ENCODE measurements around the gene ENAM.

DNA sequence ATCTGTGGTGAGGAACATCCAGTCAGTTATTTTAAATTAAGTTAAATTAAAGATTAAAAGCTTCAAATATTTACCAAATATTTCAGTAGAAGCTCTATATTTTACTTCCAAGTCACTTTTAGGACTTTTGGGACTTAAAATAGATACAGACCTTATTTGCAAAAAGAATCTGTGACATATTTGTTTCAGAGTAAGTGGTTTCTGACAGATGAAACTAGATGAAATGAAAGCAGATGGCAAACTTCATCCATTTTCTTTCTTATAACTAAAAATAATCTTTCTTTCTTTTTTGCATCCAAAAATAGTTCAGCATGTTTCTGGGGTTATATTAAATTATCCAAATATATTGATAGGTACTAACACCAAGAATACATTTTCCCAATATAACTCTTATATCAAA, 53.2 kb downstream of the ENAM start:
- no peak for TF ChIP-seq ZNF274 (IDR thresholded peaks at IDR 0.05; ENCODE audit: low read depth, low read length)
- TF ChIP-seq, protein P1, sequence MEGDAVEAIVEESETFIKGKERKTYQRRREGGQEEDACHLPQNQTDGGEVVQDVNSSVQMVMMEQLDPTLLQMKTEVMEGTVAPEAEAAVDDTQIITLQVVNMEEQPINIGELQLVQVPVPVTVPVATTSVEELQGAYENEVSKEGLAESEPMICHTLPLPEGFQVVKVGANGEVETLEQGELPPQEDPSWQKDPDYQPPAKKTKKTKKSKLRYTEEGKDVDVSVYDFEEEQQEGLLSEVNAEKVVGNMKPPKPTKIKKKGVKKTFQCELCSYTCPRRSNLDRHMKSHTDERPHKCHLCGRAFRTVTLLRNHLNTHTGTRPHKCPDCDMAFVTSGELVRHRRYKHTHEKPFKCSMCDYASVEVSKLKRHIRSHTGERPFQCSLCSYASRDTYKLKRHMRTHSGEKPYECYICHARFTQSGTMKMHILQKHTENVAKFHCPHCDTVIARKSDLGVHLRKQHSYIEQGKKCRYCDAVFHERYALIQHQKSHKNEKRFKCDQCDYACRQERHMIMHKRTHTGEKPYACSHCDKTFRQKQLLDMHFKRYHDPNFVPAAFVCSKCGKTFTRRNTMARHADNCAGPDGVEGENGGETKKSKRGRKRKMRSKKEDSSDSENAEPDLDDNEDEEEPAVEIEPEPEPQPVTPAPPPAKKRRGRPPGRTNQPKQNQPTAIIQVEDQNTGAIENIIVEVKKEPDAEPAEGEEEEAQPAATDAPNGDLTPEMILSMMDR (IDR thresholded peaks at IDR 0.05 in 2 of 3, conservative IDR thresholded peaks at IDR 0.05 in 1 of 3; ENCODE audit: borderline replicate concordance in 1 of 3, insufficient read depth in 1 of 3, low read depth in 2 of 3, low read length in 2 of 3), result no peak
- no peak for TF ChIP-seq POLR2AphosphoS5 (IDR thresholded peaks at IDR 0.05; ENCODE audit: low read depth, low read length)
- TF ChIP-seq ZFX (IDR thresholded peaks at IDR 0.05), result no peak
- TF ChIP-seq FOSL1 (IDR thresholded peaks at IDR 0.05; ENCODE audit: low read depth), result no peak
- TF ChIP-seq POLR2A (IDR thresholded peaks at IDR 0.05; ENCODE audit: borderline replicate concordance, extremely low read depth, insufficient read depth, insufficient read length), result no peak
